HG03457 (cell line): ENCODE data around the gene OPN4.

ENCODE experiments used
- ATAC-seq: cut with Tn5 transposase; IDR thresholded peaks from one replicate; pipeline ENCODE4 v1.9.1; 2021; ENCODE audit warnings: moderate number of reproducible peaks; ENCODE audit not compliant: unreplicated experiment

OPN4 gene

DNA sequence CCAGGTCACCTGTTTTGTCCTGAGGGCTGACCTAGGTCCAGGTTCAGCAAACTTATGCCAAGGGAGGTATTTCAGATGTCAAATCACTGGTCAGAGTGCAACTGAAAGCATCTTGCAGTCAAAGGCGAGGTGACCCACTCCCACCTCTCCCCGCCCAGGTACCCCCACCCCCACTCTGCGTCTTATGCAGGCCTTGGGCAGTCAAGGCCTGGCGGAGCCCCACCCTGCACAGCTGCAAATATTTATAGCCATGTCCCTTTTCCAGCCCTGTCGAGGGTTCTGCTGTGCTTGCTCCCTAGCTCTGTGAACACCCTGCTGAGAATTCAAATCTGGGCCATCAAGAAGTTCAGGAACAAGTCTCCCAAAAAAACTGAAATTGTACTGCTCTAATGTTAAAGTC is 61.5 kb downstream of the OPN4 start:
- no peak for ATAC-seq
